ENCODE measurements around the gene RABEP2. TPM values are rescaled to one million over a fixed set of nuclear protein-coding genes. Genes with fewer than 3 reads are reported as not detected.
"Not testable (repeated sequence)": the region's sequence is repeated elsewhere in the genome, so short reads cannot be mapped to it uniquely, and the experiment has no call there.

Gene RABEP2
- total RNA-seq, 2 experiments from 2014 or later, result 84.8 to 87.2 TPM

GRCh38 chr16:28872952-28873351 lies 52.1 kb downstream of the RABEP2 start:
- Histone ChIP-seq H3K9me2 (ENCODE audit: insufficient read depth, low read length) (no peaks in the 10 kb centered on the region), H3K4me2 (ENCODE audit: low read length) (no peak overlapping the region), H3K36me3 (ENCODE audit: insufficient read depth, low read length) (peaks cover 58% of the 10 kb centered on the region), H3K9me3 (ENCODE audit: low read length) (no peaks in the 10 kb centered on the region), H3K4me3 (ENCODE audit: low read depth, low read length, poor library complexity, severe bottlenecking) (no peak overlapping the region), H3K79me2 (ENCODE audit: insufficient read depth, low read depth, low read length) (no peaks in the 10 kb centered on the region), H4K20me1 (ENCODE audit: insufficient read depth, low read length) (no peaks in the 10 kb centered on the region), H3K4me1 (ENCODE audit: insufficient read depth, low read length, poor library complexity, severe bottlenecking) (peaks cover 9% of the 10 kb centered on the region), H3K27ac (ENCODE audit: low read depth, low read length, poor library complexity, severe bottlenecking) (no peak overlapping the region), H2AFZ (ENCODE audit: low read length) (no peak overlapping the region)
- CTCF ChIA-PET (ENCODE audit: unreplicated experiment), result no interaction called here
- BruUV-seq (replicated peaks), result no TSS peak
- DNase-seq (ENCODE audit: low spot score), result no peak
- POLR2A ChIA-PET, result no interaction called here
- no peak for TF ChIP-seq CTCF (conservative IDR thresholded peaks at IDR 0.05; ENCODE audit: low read length)
- intact Hi-C loops (cut with micrococcal nuclease; ENCODE audit: unreplicated experiment), result loop anchor here (10.0 kb wide), 1 partner anchor 1882 kb away; no protein-coding TSS in a partner anchor

DNA sequence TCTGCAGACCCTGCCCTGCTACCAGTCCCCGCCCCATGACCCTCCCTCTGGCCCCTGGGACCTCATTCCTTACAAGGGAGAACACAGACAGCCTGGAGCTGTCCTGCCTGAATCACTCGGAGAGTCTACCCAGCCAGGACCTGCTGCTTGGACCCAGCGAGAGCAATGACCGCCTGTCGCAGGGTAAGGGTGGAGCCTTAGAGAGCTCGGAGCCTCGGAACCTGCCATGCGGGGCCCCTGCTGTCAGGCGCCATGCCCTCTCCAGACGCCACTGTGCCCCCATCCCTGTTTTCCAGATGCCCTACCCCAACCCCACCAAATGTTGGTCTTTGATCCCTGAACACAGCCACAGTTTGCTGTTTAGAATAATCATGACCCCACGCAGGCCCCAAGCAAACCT lies 55.8 kb downstream of the RABEP2 start:
- Histone ChIP-seq H3K27ac (ENCODE audit: low read depth, low read length, poor library complexity, severe bottlenecking) (no peak overlapping the region), H3K4me1 (ENCODE audit: insufficient read depth, low read length, poor library complexity, severe bottlenecking) (peaks cover 10% of the 10 kb centered on the region), H3K9me2 (ENCODE audit: insufficient read depth, low read length) (no peaks in the 10 kb centered on the region), H3K4me3 (ENCODE audit: low read depth, low read length, poor library complexity, severe bottlenecking) (no peak overlapping the region), H3K79me2 (ENCODE audit: insufficient read depth, low read depth, low read length) (peaks cover 16% of the 10 kb centered on the region), H3K4me2 (ENCODE audit: low read length) (no peak overlapping the region), H3K36me3 (ENCODE audit: insufficient read depth, low read length) (peaks cover 67% of the 10 kb centered on the region), H3K9me3 (ENCODE audit: low read length) (no peaks in the 10 kb centered on the region), H2AFZ (ENCODE audit: low read length) (no peak overlapping the region), H4K20me1 (ENCODE audit: insufficient read depth, low read length) (no peaks in the 10 kb centered on the region; the same call in 1 of the 2 replicates)
- TF ChIP-seq CTCF (conservative IDR thresholded peaks at IDR 0.05; ENCODE audit: low read length), result no peak
- no peak for TF ChIP-seq EZH2phosphoT487 (IDR thresholded peaks at IDR 0.05; ENCODE audit: borderline replicate concordance, low read depth, low read length)
- intact Hi-C loops (cut with micrococcal nuclease; ENCODE audit: unreplicated experiment), result no loop called here
- POLR2A ChIA-PET, result no interaction called here
- DNase-seq (ENCODE audit: low spot score), result no peak
- CTCF ChIA-PET (ENCODE audit: unreplicated experiment), result no interaction called here
- BruUV-seq (replicated peaks), result no TSS peak

DNA sequence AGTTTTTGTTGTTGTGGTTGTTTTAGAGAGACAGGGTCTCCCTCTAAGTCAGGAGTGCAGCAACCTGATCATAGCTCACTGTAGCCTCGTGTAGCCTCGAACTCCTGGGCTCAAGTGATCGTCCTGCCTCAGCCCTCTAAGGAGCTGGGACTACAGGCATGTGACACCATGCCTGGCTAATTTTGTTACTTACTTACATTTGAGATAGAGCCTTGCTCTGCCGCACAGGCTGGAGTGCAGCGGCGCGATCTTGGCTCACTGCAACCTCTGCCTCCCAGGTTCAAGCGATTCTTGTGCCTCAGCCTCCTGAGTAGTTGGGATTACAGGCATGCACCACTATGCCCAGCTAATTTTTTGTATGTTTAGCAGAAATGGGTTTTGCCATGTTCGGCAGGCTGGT lies 57.4 kb downstream of the RABEP2 start:
- BruUV-seq (replicated peaks), result not testable (repeated sequence)

More for the DNA sequence above, 57.4 kb downstream of the RABEP2 start:
- H3K27ac ChIP-seq (ENCODE audit: low read depth, low read length, poor library complexity, severe bottlenecking); H3K9me3 ChIP-seq (ENCODE audit: low read length); H3K4me2 ChIP-seq (ENCODE audit: low read length); H3K9me2 ChIP-seq (ENCODE audit: insufficient read depth, low read length); H4K20me1 ChIP-seq (ENCODE audit: insufficient read depth, low read length); POLR2A ChIA-PET; H3K4me3 ChIP-seq (ENCODE audit: low read depth, low read length, poor library complexity, severe bottlenecking); intact Hi-C loops (cut with micrococcal nuclease; ENCODE audit: unreplicated experiment); DNase-seq (ENCODE audit: low spot score); H2AFZ ChIP-seq (ENCODE audit: low read length): not testable (repeated sequence)
- CTCF ChIA-PET (ENCODE audit: unreplicated experiment), result interaction anchor here (0.5 kb wide), 1 partner anchor 47 kb away, joined by 3 read pairs; no protein-coding TSS in a partner anchor
- peaks cover 51% of the 10 kb centered on the region for H3K36me3 ChIP-seq (ENCODE audit: insufficient read depth, low read length)
- H3K4me1 ChIP-seq (ENCODE audit: insufficient read depth, low read length, poor library complexity, severe bottlenecking), result peaks cover 11% of the 10 kb centered on the region
- peaks cover 24% of the 10 kb centered on the region for H3K79me2 ChIP-seq (ENCODE audit: insufficient read depth, low read depth, low read length)

Measured in OCI-LY7 (cell line).